H1 (cell line): ENCODE measurements around the gene PPFIBP2. TPM values are rescaled to one million over a fixed set of nuclear protein-coding genes. Genes with fewer than 3 reads are reported as not detected.

Source experiments
- CTCF ChIA-PET: fragments of 300-600 bp; sonication (Branson Sonifier 250); formaldehyde crosslinking; loops from one replicate; lab custom pipeline; 2021; ENCODE audit not compliant: partially characterized antibody; lab: Charles Lee
- POLR2A ChIA-PET: fragments of 300-600 bp; sonication (Branson Sonifier 250); formaldehyde crosslinking; loops from one replicate; lab custom pipeline; 2021; ENCODE audit warnings: inconsistent platforms; ENCODE audit not compliant: partially characterized antibody; lab: Charles Lee
- DNase-seq, 2 experiments: peaks; one replicate each; pipeline versions ENCODE4 v3.0.0 to v3.0.0-alpha.2; 2010 to 2022; ENCODE audit warnings: low spot score in 2 of 2, low read depth in 1 of 2, mixed read lengths in 1 of 2
- FAIRE-seq: peaks from 2 replicates; lab custom pipeline; 2011; peaks lifted over from hg19 to GRCh38; lab: Jason Lieb, UNC
- H2AFZ ChIP-seq: 2 replicates; pipeline ENCODE4 v1.8.1; 2012; ENCODE audit warnings: low read length, inconsistent platforms
- H2AK5ac ChIP-seq: 2 replicates; pipeline ENCODE4 v1.6.1; 2013; ENCODE audit warnings: low read depth, low read length
- H2BK120ac ChIP-seq: replicated peaks from 2 replicates; pipeline ENCODE3; 2013; ENCODE audit warnings: low read depth, low read length, inconsistent platforms
- H2BK12ac ChIP-seq: 2 replicates; pipeline ENCODE4 v1.6.1; 2013; ENCODE audit warnings: low read depth, low read length
- H2BK15ac ChIP-seq: 2 replicates; pipeline ENCODE4 v1.6.1; 2013; ENCODE audit warnings: low read length
- H2BK20ac ChIP-seq: 2 replicates; pipeline ENCODE4 v1.6.1; 2013; ENCODE audit warnings: low read length
- H2BK5ac ChIP-seq: 2 replicates; pipeline ENCODE4 v1.6.1; 2013; ENCODE audit warnings: low read depth, low read length
- H3K14ac ChIP-seq: 2 replicates; pipeline ENCODE4 v1.6.1; 2013; ENCODE audit warnings: inconsistent platforms; ENCODE audit not compliant: insufficient read length
- H3K18ac ChIP-seq: 2 replicates; pipeline ENCODE4 v1.6.1; 2013; ENCODE audit warnings: low read length; ENCODE audit errors: extremely low read depth
- H3K23ac ChIP-seq: 2 replicates; pipeline ENCODE4 v1.6.1; 2013; ENCODE audit warnings: inconsistent platforms; ENCODE audit not compliant: insufficient read length
- H3K23me2 ChIP-seq: 2 replicates; pipeline ENCODE4 v1.6.1; 2013; ENCODE audit warnings: low read depth, low read length
- H3K27ac ChIP-seq: 2 replicates; pipeline ENCODE4 v1.6.1; 2011; ENCODE audit warnings: low read depth, low read length, inconsistent platforms
- H3K27me3 ChIP-seq, 4 experiments: replicated peaks in 1 of 4; 1 replicate in 1 of 4; 2 replicates in 3 of 4; pipeline versions ENCODE4 v1.6.1 to v1.8.1; 2011 to 2013; ENCODE audit warnings: low read length in 3 of 4, mild to moderate bottlenecking in 3 of 4, inconsistent platforms in 2 of 4, mixed read lengths in 2 of 4, moderate library complexity in 1 of 4; ENCODE audit not compliant: control insufficient read depth in 3 of 4, insufficient read depth in 3 of 4; ENCODE audit errors: extremely low read depth in 1 of 4
- H3K36me3 ChIP-seq, 4 experiments: 2 replicates each; pipeline versions ENCODE4 v1.6.1 to v1.8.1; 2011 to 2013; ENCODE audit warnings: mild to moderate bottlenecking in 4 of 4, low read length in 3 of 4, moderate library complexity in 2 of 4, control low read depth in 1 of 4, inconsistent platforms in 1 of 4; ENCODE audit not compliant: insufficient read depth in 4 of 4, control insufficient read depth in 2 of 4
- H3K4ac ChIP-seq: replicated peaks from 2 replicates; pipeline ENCODE3; 2013; ENCODE audit warnings: low read length, low read depth, mixed read lengths, inconsistent platforms; ENCODE audit not compliant: insufficient read length
- H3K4me1 ChIP-seq, 4 experiments: replicated peaks in 1 of 4; 1 replicate in 1 of 4; 2 replicates in 3 of 4; pipeline versions ENCODE4 v1.6.1 to v1.8.1; 2011 to 2013; ENCODE audit warnings: low read length in 3 of 4, inconsistent platforms in 2 of 4, mixed read lengths in 1 of 4; ENCODE audit not compliant: insufficient read depth in 4 of 4, control insufficient read depth in 3 of 4
- H3K4me2 ChIP-seq, 2 experiments: 2 replicates each; pipeline versions ENCODE4 v1.6.1 to v1.8.1; 2011 to 2013; ENCODE audit warnings: low read depth in 2 of 2, low read length in 2 of 2, control low read depth in 1 of 2, inconsistent platforms in 1 of 2, mild to moderate bottlenecking in 1 of 2; ENCODE audit not compliant: insufficient read depth in 1 of 2
- H3K4me3 ChIP-seq, 4 experiments: fragments of 200-600, 300-600 bp in 1 of 4; sonication (generic), shearing (Covaris generic), sonication (Bioruptor Twin) in 1 of 4; 2 replicates each; pipeline versions ENCODE4 v1.5.1 to v1.8.1; 2011 to 2016; ENCODE audit warnings: low read length in 4 of 4, low read depth in 3 of 4, control low read depth in 2 of 4, inconsistent platforms in 2 of 4, mild to moderate bottlenecking in 2 of 4, mixed read lengths in 1 of 4, moderate library complexity in 1 of 4; ENCODE audit not compliant: insufficient read depth in 2 of 4; ENCODE audit errors: extremely low read depth in 1 of 4
- H3K56ac ChIP-seq: replicated peaks from 2 replicates; pipeline ENCODE3; 2013; ENCODE audit warnings: low read depth, mild to moderate bottlenecking, mixed read lengths, low read length, inconsistent platforms; ENCODE audit not compliant: insufficient read length
- H3K79me1 ChIP-seq: 2 replicates; pipeline ENCODE4 v1.6.1; 2013; ENCODE audit warnings: low read depth, low read length, control low read depth
- H3K79me2 ChIP-seq, 2 experiments: 2 replicates each; pipeline versions ENCODE4 v1.6.1 to v1.8.1; 2012 to 2013; ENCODE audit warnings: low read length in 2 of 2, mild to moderate bottlenecking in 2 of 2, inconsistent platforms in 1 of 2; ENCODE audit not compliant: insufficient read depth in 2 of 2, control insufficient read depth in 1 of 2
- H3K9ac ChIP-seq, 4 experiments: replicated peaks in 1 of 4; 1 replicate in 1 of 4; 2 replicates in 3 of 4; pipeline versions ENCODE4 v1.6.1 to v1.8.1; 2011 to 2013; ENCODE audit warnings: low read depth in 3 of 4, low read length in 3 of 4, control low read depth in 2 of 4, mild to moderate bottlenecking in 2 of 4, moderate library complexity in 2 of 4, inconsistent platforms in 1 of 4; ENCODE audit errors: extremely low read depth in 1 of 4
- H3K9me3 ChIP-seq, 2 experiments: 2 replicates each; pipeline versions ENCODE4 v1.6.1 to v1.8.1; 2012 to 2013; ENCODE audit warnings: mild to moderate bottlenecking in 2 of 2, moderate library complexity in 2 of 2, control low read depth in 1 of 2, inconsistent platforms in 1 of 2, low read depth in 1 of 2, low read length in 1 of 2, mixed read lengths in 1 of 2; ENCODE audit not compliant: insufficient read depth in 2 of 2
- H4K20me1 ChIP-seq, 2 experiments: replicated peaks in 1 of 2; 2 replicates each; pipeline versions ENCODE3 to v1.8.1; 2011 to 2013; ENCODE audit warnings: inconsistent platforms in 2 of 2, low read length in 2 of 2, mild to moderate bottlenecking in 1 of 2; ENCODE audit not compliant: insufficient read depth in 2 of 2, control insufficient read depth in 1 of 2
- H4K5ac ChIP-seq: 2 replicates; pipeline ENCODE4 v1.6.1; 2013; ENCODE audit warnings: low read length, low read depth, mixed read lengths, inconsistent platforms; ENCODE audit not compliant: insufficient read length
- H4K8ac ChIP-seq: 2 replicates; pipeline ENCODE4 v1.8.0; 2013; ENCODE audit warnings: mild to moderate bottlenecking, moderate library complexity, low read length, inconsistent platforms; ENCODE audit not compliant: insufficient read depth; ENCODE audit errors: extremely low read depth
- H4K91ac ChIP-seq: replicated peaks from 2 replicates; pipeline ENCODE3; 2013; ENCODE audit warnings: low read length, mixed read lengths, inconsistent platforms; ENCODE audit not compliant: insufficient read length
- CHD1 ChIP-seq: IDR thresholded peaks from 2 replicates; pipeline ENCODE4 v1.6.1; 2012; ENCODE audit warnings: low read depth, low read length, improper control_type of control experiment
- RFX5 ChIP-seq: IDR thresholded peaks from 2 replicates; pipeline ENCODE4 v1.6.1; 2011; ENCODE audit warnings: low read depth, low read length, improper control_type of control experiment, borderline replicate concordance
- TAF7 ChIP-seq: optimal IDR thresholded peaks from 2 replicates; pipeline ENCODE3; 2011; ENCODE audit warnings: low read depth, mild to moderate bottlenecking, inconsistent platforms, low read length, moderate library complexity, borderline replicate concordance
- WGBS, 2 experiments: shearing (Covaris generic) in 1 of 2; methylation state at CpG; one replicate each; pipeline versions ENCODE4 v1.1.6 to v1.1.7; 2013 to 2015; ENCODE audit warnings: low lambda C conversion rate in 2 of 2, mixed read lengths in 2 of 2, inconsistent platforms in 1 of 2, low coverage in 1 of 2, missing lambda C conversion rate in 1 of 2; ENCODE audit not compliant: insufficient replicate concordance in 2 of 2, insufficient coverage in 1 of 2, insufficient read length in 1 of 2; ENCODE audit errors: extremely low coverage in 1 of 2, missing lambda C conversion rate in 1 of 2; 5-methylcytosine and 5-hydroxymethylcytosine counted together
- polyA plus RNA-seq, 7 experiments: library from polyadenylated mRNA; depleted of rRNA in 3 of 7; stranded (reverse) in 5 of 7; unstranded in 2 of 7; fragments of >200 nt in 5 of 7; fragments of 200-250 nt in 2 of 7; gene quantifications; 1 replicate in 5 of 7; 2 replicates in 1 of 7; 4 replicates in 1 of 7; pipeline versions ENCODE4 v1.2.1 to v1.2.3, GENCODE V29; 2011 to 2013; ENCODE audit warnings: missing spikeins in 2 of 7, mixed read lengths in 2 of 7
- total RNA-seq: library from RNA; stranded (reverse); fragmentation: NEBNext Ultra II Directional; extraction: Animal tissue kit (Norgen Biotek cat#: 25700); gene quantifications from 2 replicates; pipeline ENCODE4 v1.2.1, GENCODE V29; 2021

Gene PPFIBP2
- total and polyA plus RNA-seq, 2 of the 8 experiments (the other 6 are each of a cell fraction or from before 2014, with no cell fraction given), result 5.5 to 9.8 TPM

DNA sequence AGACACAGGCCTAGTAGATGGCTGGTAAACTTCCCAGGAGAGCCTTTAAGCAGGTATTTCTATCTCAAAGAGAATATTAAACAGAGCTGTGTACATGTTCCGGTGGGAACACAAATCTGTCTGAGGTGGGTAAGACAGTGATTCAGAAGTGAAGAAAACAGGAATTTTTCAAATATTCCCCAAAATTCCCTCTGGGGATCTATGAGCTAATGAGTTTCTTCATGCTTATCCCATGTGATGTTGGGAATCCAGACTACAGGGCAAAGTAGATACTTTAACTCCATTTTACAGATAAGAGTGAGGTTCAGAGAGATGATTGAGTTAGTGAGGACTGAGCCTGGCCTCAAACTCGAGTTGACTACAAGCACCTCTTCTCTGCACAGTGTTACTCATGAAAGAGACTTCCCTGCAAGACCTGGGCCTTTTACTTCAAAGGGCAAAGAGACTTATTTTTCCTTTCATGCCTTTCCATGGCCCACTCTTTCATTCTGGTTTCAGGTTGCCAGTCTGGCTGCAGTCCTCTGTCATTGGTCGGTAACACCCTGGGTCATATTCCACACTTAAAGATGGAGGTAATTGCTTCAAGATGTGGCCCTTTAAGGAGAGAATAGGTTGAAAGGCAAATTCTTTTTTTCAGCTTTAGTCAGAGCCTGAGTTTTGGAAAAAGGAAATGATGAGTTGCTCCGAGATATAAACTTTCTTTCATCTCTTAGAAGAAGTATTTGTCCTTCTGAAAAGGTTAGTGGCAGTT, 89.4 kb downstream of the PPFIBP2 start:
- Histone ChIP-seq H2BK12ac (no peak overlapping the region), H2AK5ac (no peak overlapping the region), H3K79me1 (no peaks in the 10 kb centered on the region), H3K18ac (no peak overlapping the region), H3K4me1 (peaks cover 0 to 2% (median 0%) of the 10 kb centered on the region in 4 experiments; a peak in 1 of 7 replicates), H3K27ac (no peak overlapping the region), H3K4me3 (no peak overlapping the region), H3K23ac (no peak overlapping the region), H4K8ac (no peak overlapping the region), H3K79me2 (no peaks in the 10 kb centered on the region), H3K4ac (no peak overlapping the region), H3K14ac (no peak overlapping the region), H3K4me2 (no peak overlapping the region), H2BK120ac (no peak overlapping the region), H3K36me3 (no peaks in the 10 kb centered on the region), H3K27me3 (no peaks in the 10 kb centered on the region), H2BK15ac (no peak overlapping the region), H3K23me2 (peaks cover 3% of the 10 kb centered on the region; the same call in 1 of the 2 replicates), H4K20me1 (no peaks in the 10 kb centered on the region), H3K56ac (no peak overlapping the region), H4K91ac (no peak overlapping the region), H2AFZ (no peak overlapping the region), H2BK5ac (no peak overlapping the region), H2BK20ac (no peak overlapping the region), H3K9me3 (no peaks in the 10 kb centered on the region), H3K9ac (no peak overlapping the region), H4K5ac (no peak overlapping the region)
- ChIA-PET POLR2A (no interaction called here), CTCF (interaction anchor here (1.1 to 4.2 kb wide), 3 partner anchors 14 to 32 kb away, joined by 3 to 22 read pairs (median 3); no protein-coding TSS in a partner anchor)
- TF ChIP-seq RFX5, result no peak
- no peak for TF ChIP-seq TAF7
- TF ChIP-seq CHD1, result no peak
- FAIRE-seq (no peak), DNase-seq (no peak)
- 85% methylated on average over 4 of the region's 4 CpGs; no CpG with 5 or more reads in 1 of the 2 experiments for WGBS, 2 experiments
